ENCODE data around the gene CLSTN2.

CLSTN2 gene

DNA sequence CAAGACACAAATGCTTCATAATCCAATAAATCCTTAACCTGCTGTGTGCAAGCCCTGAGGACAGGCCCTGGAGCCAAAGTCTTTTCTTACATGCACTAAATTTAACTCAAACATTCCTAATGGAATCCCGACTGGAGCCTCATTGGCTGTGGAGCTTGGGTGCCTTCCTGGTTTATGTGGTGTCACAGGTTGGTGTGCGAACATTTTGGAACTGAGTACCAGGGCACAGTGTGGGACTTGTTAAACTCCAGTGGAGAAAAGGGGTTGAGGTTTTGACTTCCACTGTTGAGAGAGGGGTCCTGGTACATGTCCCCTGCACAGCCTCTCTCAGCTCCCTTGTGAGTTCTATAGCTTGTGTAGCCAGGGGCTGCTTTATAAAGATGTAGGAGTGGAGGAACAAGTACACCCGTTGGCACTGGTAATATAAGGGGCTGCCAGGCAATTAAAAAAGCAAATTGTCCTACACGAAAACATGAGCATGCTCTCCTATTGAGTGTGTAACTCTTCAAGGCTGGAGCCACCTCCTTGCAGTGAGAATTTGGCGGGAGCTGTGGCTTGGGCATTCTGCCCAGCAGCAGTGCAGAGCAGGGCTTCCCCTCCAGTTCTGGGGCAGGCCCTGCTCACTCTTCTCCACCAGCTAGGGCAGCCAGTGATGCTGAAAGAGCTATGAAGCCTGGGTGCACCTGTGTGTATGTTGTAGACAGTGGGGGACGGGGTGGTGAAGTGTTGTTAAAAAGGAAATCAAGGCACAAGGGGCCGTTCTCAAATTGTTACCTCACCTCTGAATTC is 218.1 kb downstream of the CLSTN2 start:
- H3K27me3 ChIP-seq (ENCODE audit: low read depth), result no peaks in the 10 kb centered on the region
- H3K4me1 ChIP-seq, result no peaks in the 10 kb centered on the region
- H3K36me3 ChIP-seq (replicated peaks), result no peaks in the 10 kb centered on the region
- in situ Hi-C loops (cut with MboI; ENCODE audit: low sequenced_read_pairs), result no loop called here
- no peak overlapping the region for H3K4me3 ChIP-seq
- H3K9me3 ChIP-seq, result no peaks in the 10 kb centered on the region
- DNase-seq (ENCODE audit: low spot score in 2 of 2), result no peak

DNA sequence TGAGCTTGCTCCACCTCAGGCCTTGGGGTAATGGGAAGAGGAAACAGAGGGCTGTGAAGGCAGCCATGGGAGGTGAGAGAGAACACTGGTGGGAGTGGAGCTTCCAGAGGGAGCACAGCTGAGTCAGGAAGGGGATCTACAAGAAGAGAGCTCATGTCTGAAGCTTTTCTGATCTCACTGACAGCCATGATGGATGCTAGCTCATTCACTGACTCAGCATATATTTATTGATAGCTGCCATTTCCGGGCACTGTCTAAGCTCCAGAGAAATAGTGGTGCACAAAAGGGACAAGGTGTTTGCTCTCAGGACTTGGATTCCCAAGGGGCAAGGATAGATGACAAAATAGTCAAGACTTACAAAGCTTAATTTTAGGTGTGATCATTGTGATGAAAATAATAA is 218.8 kb downstream of the CLSTN2 start:
- in situ Hi-C loops (cut with MboI; ENCODE audit: low sequenced_read_pairs), result no loop called here

DNA sequence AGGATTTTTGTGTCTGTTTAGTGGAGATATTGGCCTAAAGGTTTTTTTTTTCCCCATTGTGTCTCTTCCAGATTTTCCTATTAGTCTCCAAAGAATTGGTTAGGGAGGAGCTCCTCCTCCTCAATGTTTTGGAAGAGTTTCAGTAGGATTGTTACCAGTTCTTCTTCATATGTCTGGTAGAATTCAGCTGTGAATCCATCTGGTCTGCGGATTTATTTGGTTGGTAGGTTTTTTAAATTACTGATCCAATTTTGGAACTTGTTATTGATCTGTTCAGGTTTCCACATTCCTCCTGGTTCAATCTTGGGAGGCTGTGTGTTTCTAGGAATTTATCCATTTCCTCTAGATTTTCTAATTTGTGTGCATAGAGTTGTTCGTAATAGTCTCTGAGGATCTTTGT is 222.2 kb downstream of the CLSTN2 start:
- in situ Hi-C loops (cut with MboI; ENCODE audit: low sequenced_read_pairs), result no loop called here
- no peaks in the 10 kb centered on the region for H3K36me3 ChIP-seq (replicated peaks)
- H3K27me3 ChIP-seq (ENCODE audit: low read depth), result no peaks in the 10 kb centered on the region
- DNase-seq (ENCODE audit: low spot score in 2 of 2), result no peak
- no peak overlapping the region for H3K4me3 ChIP-seq
- H3K9me3 ChIP-seq, result no peaks in the 10 kb centered on the region
- no peaks in the 10 kb centered on the region for H3K4me1 ChIP-seq

More for the DNA sequence above, 218.8 kb downstream of the CLSTN2 start:
- no peak for DNase-seq (ENCODE audit: low spot score in 2 of 2)
- Histone ChIP-seq H3K4me3 (no peak overlapping the region), H3K36me3 (replicated peaks) (no peaks in the 10 kb centered on the region), H3K27me3 (ENCODE audit: low read depth) (no peaks in the 10 kb centered on the region), H3K4me1 (no peaks in the 10 kb centered on the region), H3K9me3 (no peaks in the 10 kb centered on the region)

DNA sequence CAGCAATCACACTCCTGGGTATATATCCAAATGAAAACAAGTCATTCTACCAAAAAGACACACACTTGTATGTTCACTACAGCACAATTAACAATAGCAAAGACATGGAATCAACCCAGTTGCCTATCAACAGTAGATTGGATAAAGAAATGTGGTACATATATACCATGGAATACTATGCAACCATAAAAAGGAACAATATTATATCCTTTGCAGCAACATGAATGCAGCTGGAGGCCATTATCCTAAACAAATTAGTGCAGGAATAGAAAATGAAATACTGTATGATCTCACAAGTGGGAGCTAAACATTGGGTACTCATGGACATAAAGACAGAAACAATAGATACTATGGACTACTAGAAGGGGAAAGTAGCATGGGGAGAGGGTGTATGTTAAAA is 224.7 kb downstream of the CLSTN2 start:
- Histone ChIP-seq H3K36me3 (replicated peaks) (no peaks in the 10 kb centered on the region), H3K9me3 (no peaks in the 10 kb centered on the region), H3K4me1 (no peaks in the 10 kb centered on the region), H3K4me3 (no peak overlapping the region), H3K27me3 (ENCODE audit: low read depth) (no peaks in the 10 kb centered on the region)
- in situ Hi-C loops (cut with MboI; ENCODE audit: low sequenced_read_pairs), result no loop called here
- no peak for DNase-seq (ENCODE audit: low spot score in 2 of 2)

DNA sequence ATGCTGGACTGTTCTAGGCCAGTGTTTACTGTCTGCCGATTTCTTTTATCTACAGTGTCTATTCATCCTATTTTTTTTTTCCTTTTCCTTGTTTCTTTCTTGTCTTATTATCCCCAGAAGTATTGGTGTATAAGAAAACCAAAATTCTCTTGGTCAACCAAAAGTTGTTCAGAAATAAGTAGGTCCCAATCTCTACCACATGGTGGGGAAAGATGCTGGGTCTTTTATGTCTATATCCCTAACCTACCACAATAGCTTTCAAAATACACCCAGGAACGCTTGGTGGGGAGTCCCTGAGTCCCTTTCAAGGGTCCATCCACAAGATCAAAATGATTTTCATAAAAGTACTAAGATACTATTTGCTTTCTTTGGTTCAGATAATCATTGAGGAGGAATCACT is 225.6 kb downstream of the CLSTN2 start:
- Histone ChIP-seq H3K9me3 (no peaks in the 10 kb centered on the region), H3K4me1 (no peaks in the 10 kb centered on the region), H3K4me3 (no peak overlapping the region), H3K27me3 (ENCODE audit: low read depth) (no peaks in the 10 kb centered on the region), H3K36me3 (replicated peaks) (no peaks in the 10 kb centered on the region)
- in situ Hi-C loops (cut with MboI; ENCODE audit: low sequenced_read_pairs), result no loop called here
- no peak for DNase-seq (ENCODE audit: low spot score in 2 of 2)

DNA sequence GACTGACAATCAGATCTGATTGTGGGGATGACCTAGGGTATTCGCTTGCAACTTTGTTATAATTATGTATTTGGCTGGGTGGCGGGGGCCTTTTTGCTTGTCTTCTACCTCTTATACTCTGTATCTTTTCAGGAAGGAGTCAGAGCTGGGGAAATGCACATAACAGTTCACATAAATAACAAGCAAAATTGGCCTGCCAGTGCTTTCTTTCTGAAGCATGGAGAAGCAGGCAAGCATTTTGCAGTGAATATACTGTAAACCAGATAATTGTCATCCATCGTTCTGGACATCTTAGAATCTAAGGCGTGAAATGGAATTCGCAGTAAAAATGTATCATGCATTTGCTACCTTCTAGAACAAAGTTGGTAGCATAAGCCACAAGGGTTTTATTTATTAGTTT is 227.6 kb downstream of the CLSTN2 start:
- no peaks in the 10 kb centered on the region for H3K9me3 ChIP-seq
- no peak for DNase-seq (ENCODE audit: low spot score in 2 of 2)
- in situ Hi-C loops (cut with MboI; ENCODE audit: low sequenced_read_pairs), result no loop called here
- no peaks in the 10 kb centered on the region for H3K36me3 ChIP-seq (replicated peaks)
- no peak overlapping the region for H3K4me3 ChIP-seq
- H3K27me3 ChIP-seq (ENCODE audit: low read depth), result no peaks in the 10 kb centered on the region
- no peaks in the 10 kb centered on the region for H3K4me1 ChIP-seq

DNA sequence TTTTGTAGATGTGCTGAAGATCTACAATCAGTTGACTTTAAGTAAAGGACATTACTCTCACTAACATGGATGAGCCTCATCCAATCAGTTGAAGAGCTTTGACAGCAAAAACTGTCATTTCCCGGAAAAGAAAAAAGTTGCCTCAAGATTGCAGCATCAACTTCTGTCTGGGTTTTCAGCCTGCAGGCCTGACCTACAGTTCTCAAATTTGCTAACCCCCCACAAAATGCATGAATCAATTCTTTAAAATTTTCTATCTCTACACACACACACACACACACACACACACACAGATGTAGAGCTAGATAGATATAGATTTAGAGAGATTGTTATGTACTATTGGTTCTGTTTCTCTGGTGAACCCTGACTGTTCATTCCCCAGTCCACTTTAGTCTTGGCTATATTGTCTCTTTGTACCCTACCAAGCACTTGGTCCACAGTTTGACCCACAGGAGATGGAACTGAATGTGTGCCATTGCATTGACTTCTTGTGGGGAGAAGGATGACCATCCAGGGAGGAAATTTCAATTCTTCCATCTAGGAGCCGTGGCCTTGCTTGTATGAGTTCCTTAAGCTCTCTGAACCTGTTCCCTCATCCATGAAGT is 228.3 kb downstream of the CLSTN2 start:
- in situ Hi-C loops (cut with MboI; ENCODE audit: low sequenced_read_pairs), result no loop called here
- no peak for DNase-seq (ENCODE audit: low spot score in 2 of 2)
- no peaks in the 10 kb centered on the region for H3K27me3 ChIP-seq (ENCODE audit: low read depth)
- H3K4me3 ChIP-seq, result no peak overlapping the region
- H3K4me1 ChIP-seq, result no peaks in the 10 kb centered on the region
- no peaks in the 10 kb centered on the region for H3K9me3 ChIP-seq
- no peaks in the 10 kb centered on the region for H3K36me3 ChIP-seq (replicated peaks)

DNA sequence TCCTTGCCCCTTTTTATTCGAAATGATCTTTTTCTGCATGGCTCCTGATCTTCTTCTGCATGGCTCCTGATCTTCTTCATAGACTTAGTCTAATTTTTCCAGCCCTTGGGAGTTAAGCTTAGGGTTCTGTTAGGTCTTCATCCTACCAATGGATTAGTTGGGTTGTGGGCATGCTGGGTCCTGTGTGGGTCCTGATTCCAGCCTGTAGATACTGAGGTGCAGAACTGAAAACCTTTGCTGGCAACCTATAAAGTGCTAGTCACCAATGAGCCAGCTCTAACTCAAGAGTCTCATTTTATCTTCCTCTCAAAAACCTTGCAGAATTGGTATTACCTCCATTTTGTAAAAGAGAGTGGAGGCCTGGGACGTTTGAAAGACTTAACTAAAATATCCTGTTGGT is 229.2 kb downstream of the CLSTN2 start:
- H3K4me3 ChIP-seq, result no peak overlapping the region
- no peaks in the 10 kb centered on the region for H3K27me3 ChIP-seq (ENCODE audit: low read depth)
- DNase-seq (ENCODE audit: low spot score in 2 of 2), result no peak
- H3K36me3 ChIP-seq (replicated peaks), result no peaks in the 10 kb centered on the region
- no peaks in the 10 kb centered on the region for H3K4me1 ChIP-seq
- in situ Hi-C loops (cut with MboI; ENCODE audit: low sequenced_read_pairs), result no loop called here
- no peaks in the 10 kb centered on the region for H3K9me3 ChIP-seq

DNA sequence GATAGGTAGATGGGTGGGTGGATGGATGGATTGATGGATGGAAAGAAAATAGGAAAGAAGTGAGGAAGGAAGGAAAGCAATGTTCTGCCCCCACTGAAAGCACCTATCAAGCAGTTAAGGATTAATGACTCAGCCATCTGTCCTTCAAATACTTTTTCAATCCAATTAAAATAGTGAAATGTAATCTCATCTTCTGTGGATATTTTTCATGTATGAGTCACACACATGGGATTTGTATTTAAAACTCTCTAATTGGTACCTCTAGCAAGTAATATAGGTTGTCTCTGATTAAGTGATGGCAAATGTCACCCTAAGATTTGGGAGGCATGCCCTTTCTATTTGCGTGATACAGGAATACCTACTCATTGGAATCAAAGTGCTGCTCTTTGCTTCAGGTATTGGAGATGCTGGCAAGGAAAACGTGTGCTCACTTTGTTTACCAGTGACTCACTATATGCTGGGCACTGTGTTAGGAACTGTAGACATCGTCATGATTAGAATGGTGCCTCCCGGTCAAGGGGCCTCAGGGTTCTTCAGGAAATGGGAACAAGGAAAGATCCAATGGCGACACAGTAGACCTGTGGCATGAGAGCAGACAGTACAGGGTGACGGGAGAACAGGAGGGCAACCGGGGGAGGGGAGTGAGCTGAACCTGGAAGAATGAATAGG is 230.1 kb downstream of the CLSTN2 start:
- H3K4me3 ChIP-seq, result no peak overlapping the region
- H3K27me3 ChIP-seq (ENCODE audit: low read depth), result no peaks in the 10 kb centered on the region
- in situ Hi-C loops (cut with MboI; ENCODE audit: low sequenced_read_pairs), result no loop called here
- no peaks in the 10 kb centered on the region for H3K9me3 ChIP-seq
- no peaks in the 10 kb centered on the region for H3K4me1 ChIP-seq
- no peak for DNase-seq (ENCODE audit: low spot score in 2 of 2)
- no peaks in the 10 kb centered on the region for H3K36me3 ChIP-seq (replicated peaks)

DNA sequence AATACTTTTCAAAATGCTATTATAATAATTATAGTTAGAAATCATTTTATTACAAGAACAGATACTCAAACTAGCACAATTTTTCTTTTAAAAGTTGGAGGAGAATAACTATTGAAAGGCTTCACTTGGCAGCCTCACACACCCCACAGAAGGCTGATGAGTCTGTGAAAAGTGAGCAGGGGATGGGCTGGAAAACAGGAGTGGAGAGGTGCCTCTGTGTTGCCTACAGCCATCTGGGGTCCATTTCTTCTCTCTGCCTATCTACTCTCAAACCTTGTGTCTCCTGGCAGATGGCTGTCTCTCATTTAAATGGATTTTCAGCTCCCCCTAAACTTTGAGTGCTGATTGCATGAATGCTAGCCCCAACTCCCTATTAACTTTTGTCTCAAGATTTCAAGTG is 230.8 kb downstream of the CLSTN2 start:
- no peaks in the 10 kb centered on the region for H3K9me3 ChIP-seq
- in situ Hi-C loops (cut with MboI; ENCODE audit: low sequenced_read_pairs), result no loop called here
- no peaks in the 10 kb centered on the region for H3K4me1 ChIP-seq
- DNase-seq (ENCODE audit: low spot score in 2 of 2), result no peak
- H3K36me3 ChIP-seq (replicated peaks), result no peaks in the 10 kb centered on the region
- H3K4me3 ChIP-seq, result no peak overlapping the region
- no peaks in the 10 kb centered on the region for H3K27me3 ChIP-seq (ENCODE audit: low read depth)

DNA sequence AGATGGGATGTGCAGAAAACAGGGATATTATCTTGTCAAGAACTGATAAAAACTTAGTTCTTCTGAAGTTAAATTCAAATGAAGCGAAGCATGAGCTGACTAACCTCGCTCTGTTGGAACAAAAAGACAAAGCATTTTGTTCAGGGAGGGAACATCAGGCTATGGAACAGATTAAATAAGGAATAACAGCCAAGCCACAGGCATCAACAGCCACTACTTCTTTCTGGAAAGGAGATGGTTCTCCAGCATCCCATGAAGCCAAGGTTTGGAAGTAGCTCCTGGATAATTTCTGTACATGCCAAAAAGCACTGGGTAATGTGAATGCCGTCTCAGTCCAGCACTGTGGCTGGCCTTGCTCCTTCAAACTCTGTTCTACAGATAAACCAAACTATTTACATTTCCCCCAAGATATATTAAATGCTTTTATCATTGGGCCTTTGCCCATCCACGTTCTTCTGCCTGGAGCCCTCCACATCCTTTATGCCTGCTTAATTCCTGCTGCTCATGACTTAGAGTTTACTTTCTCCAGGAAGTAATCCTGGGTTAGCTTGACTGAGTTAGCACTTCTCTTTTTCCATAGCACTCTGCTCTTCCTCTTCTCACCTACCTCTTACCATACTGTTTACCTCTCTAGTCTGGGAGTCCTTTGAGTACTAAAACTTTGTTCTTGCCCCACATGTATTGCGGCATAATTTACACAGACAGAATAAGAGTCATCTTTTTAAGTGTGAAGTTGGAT is 232.0 kb downstream of the CLSTN2 start:
- no peaks in the 10 kb centered on the region for H3K27me3 ChIP-seq (ENCODE audit: low read depth)
- H3K4me1 ChIP-seq, result no peaks in the 10 kb centered on the region
- H3K36me3 ChIP-seq (replicated peaks), result no peaks in the 10 kb centered on the region
- in situ Hi-C loops (cut with MboI; ENCODE audit: low sequenced_read_pairs), result no loop called here
- no peak overlapping the region for H3K4me3 ChIP-seq
- no peaks in the 10 kb centered on the region for H3K9me3 ChIP-seq
- no peak for DNase-seq (ENCODE audit: low spot score in 2 of 2)

DNA sequence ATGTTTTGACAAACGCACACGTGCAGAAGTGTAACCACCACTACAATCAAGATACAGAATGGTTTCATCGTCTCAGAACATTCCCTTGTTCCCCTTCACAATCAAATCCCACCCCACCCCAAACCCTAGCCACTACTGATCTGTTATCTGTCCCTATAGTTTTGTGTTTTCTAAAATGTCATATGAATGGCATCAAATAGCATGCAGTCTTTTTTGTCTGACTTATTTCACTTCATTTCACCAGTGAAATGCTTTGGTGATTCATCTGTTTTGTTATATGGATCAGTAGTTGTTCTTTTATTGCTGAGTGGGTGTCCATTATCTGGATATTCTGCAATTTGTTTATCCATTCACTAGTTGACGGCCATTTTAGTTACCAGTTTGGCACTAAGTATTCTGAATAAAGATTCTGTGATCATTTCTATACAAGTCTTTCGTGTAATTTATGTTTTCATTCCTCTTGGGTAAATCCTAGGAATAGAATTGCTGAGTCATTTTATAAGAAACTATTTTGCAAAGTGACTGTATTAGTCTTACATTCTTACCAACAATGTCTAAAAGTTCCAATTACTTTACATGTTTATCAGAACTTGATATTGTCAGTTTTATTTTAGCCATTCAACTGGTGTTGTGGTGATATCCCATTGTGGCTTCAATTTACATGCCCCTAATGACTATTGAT is 232.8 kb downstream of the CLSTN2 start:
- no peaks in the 10 kb centered on the region for H3K4me1 ChIP-seq
- H3K9me3 ChIP-seq, result no peaks in the 10 kb centered on the region
- in situ Hi-C loops (cut with MboI; ENCODE audit: low sequenced_read_pairs), result no loop called here
- H3K36me3 ChIP-seq (replicated peaks), result no peaks in the 10 kb centered on the region
- no peak overlapping the region for H3K4me3 ChIP-seq
- no peaks in the 10 kb centered on the region for H3K27me3 ChIP-seq (ENCODE audit: low read depth)
- DNase-seq (ENCODE audit: low spot score in 2 of 2), result no peak

DNA sequence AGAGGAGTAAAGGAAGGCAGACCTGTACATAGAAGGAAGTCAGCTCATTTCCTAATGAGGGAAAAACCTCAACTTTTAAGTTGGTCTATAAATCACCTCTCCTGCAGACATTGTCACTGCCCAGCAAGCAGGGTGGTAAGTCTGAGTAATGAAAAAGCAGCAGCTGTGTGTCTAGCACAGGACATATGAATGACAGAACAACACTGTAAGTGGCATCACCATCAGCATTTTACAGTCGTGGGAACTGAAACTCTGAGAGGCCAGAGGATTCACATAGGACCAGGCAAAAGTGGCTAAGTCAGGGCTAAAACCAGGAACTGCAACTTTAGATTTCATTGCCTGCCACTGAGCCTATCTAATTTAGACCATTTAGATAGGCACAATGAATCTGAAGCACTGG is 235.6 kb downstream of the CLSTN2 start:
- no peak for DNase-seq (ENCODE audit: low spot score in 2 of 2)
- Histone ChIP-seq H3K36me3 (replicated peaks) (no peaks in the 10 kb centered on the region), H3K27me3 (ENCODE audit: low read depth) (no peaks in the 10 kb centered on the region), H3K4me3 (no peak overlapping the region), H3K4me1 (no peaks in the 10 kb centered on the region), H3K9me3 (no peaks in the 10 kb centered on the region)
- in situ Hi-C loops (cut with MboI; ENCODE audit: low sequenced_read_pairs), result no loop called here
